K562 (cell line): ENCODE results near the gene AP3S2. TPM values are rescaled to one million over a fixed set of nuclear protein-coding genes. Genes with fewer than 3 reads are reported as not detected.

Source experiments
- ATAC-seq: fragments of 200-7000 bp; cut with Tn5 transposase; 3 replicates; pipeline ENCODE4 v1.9.1; 2020; ENCODE audit warnings: moderate library complexity
- BruUV-seq: library from RNA; stranded (reverse); fragments of 400-500 nt; replicated peaks from 2 replicates; lab custom pipeline; 2021; lab: Mats Ljungman, UMichigan
- CTCF ChIA-PET: fragments of 300-600 bp; formaldehyde crosslinking; extraction: SDS; loops from one replicate; lab custom pipeline; 2021; ENCODE audit warnings: low intra/inter-chr PET ratio; lab: Yijun Ruan, JAX
- POLR2A ChIA-PET: fragments of 300-600, 350-650 bp; sonication (Branson Sonifier 250); formaldehyde crosslinking; extraction: SDS; loops from one replicate; lab custom pipeline; 2021; ENCODE audit warnings: antibody characterized with exemption, inconsistent platforms; lab: Yijun Ruan, JAX
- DNase-seq, 4 experiments: peaks; one replicate each; pipeline versions ENCODE4 v3.0.0 to v3.0.0-alpha.2; 2011 to 2018; ENCODE audit warnings: low spot score in 3 of 4, mixed read lengths in 3 of 4; ENCODE audit errors: extremely low read depth in 1 of 4
- FAIRE-seq: peaks from 2 replicates; lab custom pipeline; 2011; peaks lifted over from hg19 to GRCh38; lab: Jason Lieb, UNC
- H2AFZ ChIP-seq: 2 replicates; pipeline ENCODE4 v1.6.0; 2011; ENCODE audit warnings: low read depth, low read length, control low read depth, inconsistent platforms
- H3K27ac ChIP-seq: fragments of 200-600 bp; 3 replicates; pipeline ENCODE4 v1.8.0; 2011; ENCODE audit warnings: low read depth, mild to moderate bottlenecking, control low read depth, inconsistent platforms, low read length, moderate library complexity, mixed read lengths; ENCODE audit errors: extremely low read depth
- H3K27me3 ChIP-seq, 2 experiments: fragments of 300-600 bp in 1 of 2; 2 replicates in 1 of 2; 3 replicates in 1 of 2; pipeline versions ENCODE4 v1.6.0 to v1.8.0; 2011; ENCODE audit warnings: inconsistent platforms in 2 of 2, low read length in 2 of 2, mild to moderate bottlenecking in 1 of 2, mixed read lengths in 1 of 2, moderate library complexity in 1 of 2; ENCODE audit not compliant: control insufficient read depth in 2 of 2, insufficient read depth in 2 of 2
- H3K36me3 ChIP-seq: fragments of 300-600 bp; 3 replicates; pipeline ENCODE4 v1.8.0; 2011; ENCODE audit warnings: mild to moderate bottlenecking, low read length, inconsistent platforms; ENCODE audit not compliant: control insufficient read depth, insufficient read depth
- H3K4me1 ChIP-seq, 2 experiments: fragments of 200-600 bp in 1 of 2; replicated peaks in 1 of 2; 2 replicates in 1 of 2; 3 replicates in 1 of 2; pipeline versions ENCODE4 v1.5.1 to v1.8.0; 2011; ENCODE audit warnings: inconsistent platforms in 2 of 2, low read length in 2 of 2, mild to moderate bottlenecking in 1 of 2, mixed read lengths in 1 of 2, moderate library complexity in 1 of 2; ENCODE audit not compliant: control insufficient read depth in 2 of 2, insufficient read depth in 2 of 2
- H3K4me2 ChIP-seq: 2 replicates; pipeline ENCODE4 v1.6.1; 2011; ENCODE audit warnings: low read length, control low read depth, inconsistent platforms, mixed read lengths; ENCODE audit not compliant: insufficient read depth
- H3K4me3 ChIP-seq: fragments of 200-600 bp; sonication (generic), shearing (Covaris generic); 2 replicates; pipeline ENCODE4 v1.5.1; 2016; ENCODE audit warnings: control low read depth, inconsistent platforms
- H3K79me2 ChIP-seq: fragments of 200-600 bp; 3 replicates; pipeline ENCODE4 v1.8.0; 2011; ENCODE audit warnings: low read length, inconsistent platforms; ENCODE audit not compliant: control insufficient read depth, insufficient read depth
- H3K9ac ChIP-seq, 2 experiments: 2 replicates each; pipeline versions ENCODE4 v1.6.0 to v1.6.1; 2011; ENCODE audit warnings: low read depth in 2 of 2, low read length in 2 of 2, control low read depth in 1 of 2, inconsistent platforms in 1 of 2, mild to moderate bottlenecking in 1 of 2, mixed read lengths in 1 of 2; ENCODE audit not compliant: insufficient read depth in 1 of 2
- H3K9me1 ChIP-seq: one replicate; pipeline ENCODE4 v1.6.0; 2011; ENCODE audit warnings: inconsistent platforms, mild to moderate bottlenecking, low read length, moderate library complexity; ENCODE audit not compliant: control insufficient read depth, insufficient read depth
- H3K9me3 ChIP-seq: replicated peaks from 2 replicates; pipeline ENCODE4 v1.5.1; 2011; ENCODE audit warnings: low read depth, low read length, inconsistent platforms; ENCODE audit not compliant: control insufficient read depth, insufficient read depth
- H4K20me1 ChIP-seq: replicated peaks from 2 replicates; pipeline ENCODE4 v1.6.1; 2011; ENCODE audit warnings: low read length, inconsistent platforms, mixed read lengths; ENCODE audit not compliant: control insufficient read depth, insufficient read depth
- E2F3 ChIP-seq: fragments of 250-450 bp; sonication (Bioruptor Pico); IDR thresholded peaks from 2 replicates; pipeline ENCODE4 v1.4.0; 2020; ENCODE audit warnings: mild to moderate bottlenecking
- EWSR1 ChIP-seq: fragments of 450-650 bp; IDR thresholded peaks from 2 replicates; pipeline ENCODE4 v1.6.1; 2018; ENCODE audit warnings: borderline replicate concordance, mild to moderate bottlenecking, low read depth, moderate library complexity; ENCODE audit not compliant: partially characterized antibody
- HDGF ChIP-seq: fragments of 450-650 bp; IDR thresholded peaks from 2 replicates; pipeline ENCODE4 v1.6.1; 2016
- HSF4 ChIP-seq: fragments of 250-450 bp; sonication (Bioruptor Pico); IDR thresholded peaks from 2 replicates; pipeline ENCODE4 v2.1.2; 2022; ENCODE audit warnings: mild to moderate bottlenecking, moderate library complexity, borderline replicate concordance
- MCM2 ChIP-seq: fragments of 450-650 bp; IDR thresholded peaks from 2 replicates; pipeline ENCODE4 v1.6.1; 2017; ENCODE audit warnings: low read depth, mild to moderate bottlenecking
- MTA1 ChIP-seq: fragments of 450-650 bp; IDR thresholded peaks from 2 replicates; pipeline ENCODE4 v1.6.1; 2017; ENCODE audit warnings: borderline replicate concordance
- NBN ChIP-seq: fragments of 450-650 bp; IDR thresholded peaks from 2 replicates; pipeline ENCODE4 v1.6.1; 2016; ENCODE audit warnings: low read depth, mild to moderate bottlenecking
- NFE2 ChIP-seq: IDR thresholded peaks from 2 replicates; pipeline ENCODE4 v1.6.1; 2014; ENCODE audit warnings: antibody characterized with exemption, low read depth
- NFRKB ChIP-seq: fragments of 450-650 bp; IDR thresholded peaks from 2 replicates; pipeline ENCODE4 v1.6.1; 2016; ENCODE audit warnings: low read depth
- POLR2G ChIP-seq: fragments of 200-400 bp; formaldehyde crosslinking; IDR thresholded peaks from 2 replicates; pipeline ENCODE4 v1.6.1; 2017; ENCODE audit warnings: low read depth, mild to moderate bottlenecking, antibody characterized with exemption, low read length, moderate library complexity
- TEAD4 ChIP-seq, 2 experiments: sonication (generic) in 1 of 2; formaldehyde crosslinking in 1 of 2; IDR thresholded peaks; 2 replicates each; pipeline versions ENCODE4 v1.6.1 to v1.8.0; 2012 to 2022; ENCODE audit warnings: borderline replicate concordance in 1 of 2, inconsistent platforms in 1 of 2, low read length in 1 of 2, mild to moderate bottlenecking in 1 of 2, missing genetic modification reagents in 1 of 2
- ZKSCAN8 ChIP-seq: fragments of 200-800 bp; sonication (Bioruptor generic); IDR thresholded peaks from 2 replicates; pipeline ENCODE4 v1.6.1; 2016; ENCODE audit warnings: missing genetic modification characterization, missing compliant biosample characterization
- ZNF778 ChIP-seq: fragments of 450-650 bp; formaldehyde crosslinking; IDR thresholded peaks from 2 replicates; pipeline ENCODE4 v1.4.0; 2020; ENCODE audit warnings: mild to moderate bottlenecking, moderate library complexity
- ZSCAN29 ChIP-seq: fragments of 450-650 bp; IDR thresholded peaks from 2 replicates; pipeline ENCODE4 v1.6.1; 2017
- WGBS: fragments of 100-300 bp; shearing (Covaris generic); methylation state at CpG from one replicate; pipeline ENCODE4 v1.1.6; 2016; ENCODE audit warnings: low coverage, mixed read lengths; ENCODE audit not compliant: insufficient coverage; ENCODE audit errors: missing lambda C conversion rate; 5-methylcytosine and 5-hydroxymethylcytosine counted together
- in situ Hi-C: fragments of 300-500 bp; cut with MboI; formaldehyde crosslinking; loops from 4 replicates; pipeline ENCODE4 v1.15.0; 2018; ENCODE audit warnings: inconsistent platforms, mixed read lengths
- intact Hi-C: fragments of 100-400 bp; cut with micrococcal nuclease; formaldehyde crosslinking; loops from 2 replicates; pipeline ENCODE4 v1.14.2; 2022
- polyA plus RNA-seq, 8 experiments: library from polyadenylated mRNA; depleted of rRNA in 4 of 8; stranded (reverse) in 5 of 8; unstranded in 3 of 8; fragments of >200 nt; fragmentation: Nextera tagmentation in 2 of 8; fragmentation: Illumina TruSeq in 1 of 8; extraction: Ambion mirVana in 2 of 8; extraction: Trizol in 1 of 8; gene quantifications; 2 replicates each; pipeline versions ENCODE4 v1.2.1 to v1.2.3, GENCODE V29; 2011 to 2014; ENCODE audit warnings: inconsistent platforms in 1 of 8, missing spikeins in 1 of 8
- total RNA-seq, 7 experiments: library from RNA; depleted of rRNA in 6 of 7; stranded (reverse); fragments of >200 nt in 6 of 7; fragmentation: Illumina TruSeq in 2 of 7; extraction: Trizol in 2 of 7; gene quantifications; 2 replicates each; pipeline versions ENCODE4 v1.2.1 to v1.2.3, GENCODE V29; 2011 to 2021; ENCODE audit warnings: low replicate concordance in 1 of 7

Gene AP3S2
- total and polyA plus RNA-seq, 9 of the 15 experiments (the other 6 are each of a cell fraction or from before 2014, with no cell fraction given): 16.4 to 54.1 (median 37.4) TPM

GRCh38 chr15:89860431-89860830 lies 33.4 kb downstream of the AP3S2 start:
- Histone ChIP-seq H3K9me1 (no peaks in the 10 kb centered on the region), H3K4me1 (no peaks in the 10 kb centered on the region; a peak in 1 of 5 replicates), H3K9ac (no peak overlapping the region), H3K27ac (no peak overlapping the region), H4K20me1 (no peaks in the 10 kb centered on the region), H3K27me3 (no peaks in the 10 kb centered on the region), H3K79me2 (no peaks in the 10 kb centered on the region), H3K36me3 (peaks cover 39% of the 10 kb centered on the region), H3K9me3 (no peaks in the 10 kb centered on the region), H3K4me2 (no peak overlapping the region), H2AFZ (no peak overlapping the region), H3K4me3 (no peak overlapping the region)
- no TSS peak for BruUV-seq
- ATAC-seq (no peak), FAIRE-seq (no peak), DNase-seq (no peak)
- in situ Hi-C loops: no loop called here
- POLR2A ChIA-PET: interaction anchor here (1.0 to 2.1 kb wide), 3 partner anchors 8 to 32 kb away, joined by 4 to 6 read pairs (median 5); no protein-coding TSS in a partner anchor
- WGBS: 64% methylated on average over 3 of the region's 3 CpGs
- CTCF ChIA-PET: interaction anchor here (0.6 kb wide), 1 partner anchor 13 kb away, joined by 5 read pairs; no protein-coding TSS in a partner anchor
- intact Hi-C loops: no loop called here
- no peak for TF ChIP-seq TEAD4 (IDR thresholded peaks at IDR 0.05; ENCODE audit: low read length)
- no peak for TF ChIP-seq TEAD4 (CRISPR knock-in tag; IDR thresholded peaks at IDR 0.05; ENCODE audit: borderline replicate concordance)
- no peak for TF ChIP-seq NBN
- no peak for TF ChIP-seq HDGF
- TF ChIP-seq ZSCAN29: no peak
- TF ChIP-seq E2F3 (CRISPR knock-in tag): no peak
- no peak for TF ChIP-seq HSF4 (CRISPR knock-in tag)
- no peak for TF ChIP-seq POLR2G
- no peak for TF ChIP-seq MTA1
- TF ChIP-seq NFRKB: no peak
- no peak for TF ChIP-seq MCM2
- TF ChIP-seq NFE2: no peak
- no peak for TF ChIP-seq ZKSCAN8
- no peak for TF ChIP-seq EWSR1
- TF ChIP-seq ZNF778 (CRISPR knock-in tag): no peak
